Measurements from ENCODE around the gene PABPN1.
"Not testable (repeated sequence)": the region's sequence is repeated elsewhere in the genome, so short reads cannot be mapped to it uniquely, and the experiment has no call there.

Gene PABPN1

DNA sequence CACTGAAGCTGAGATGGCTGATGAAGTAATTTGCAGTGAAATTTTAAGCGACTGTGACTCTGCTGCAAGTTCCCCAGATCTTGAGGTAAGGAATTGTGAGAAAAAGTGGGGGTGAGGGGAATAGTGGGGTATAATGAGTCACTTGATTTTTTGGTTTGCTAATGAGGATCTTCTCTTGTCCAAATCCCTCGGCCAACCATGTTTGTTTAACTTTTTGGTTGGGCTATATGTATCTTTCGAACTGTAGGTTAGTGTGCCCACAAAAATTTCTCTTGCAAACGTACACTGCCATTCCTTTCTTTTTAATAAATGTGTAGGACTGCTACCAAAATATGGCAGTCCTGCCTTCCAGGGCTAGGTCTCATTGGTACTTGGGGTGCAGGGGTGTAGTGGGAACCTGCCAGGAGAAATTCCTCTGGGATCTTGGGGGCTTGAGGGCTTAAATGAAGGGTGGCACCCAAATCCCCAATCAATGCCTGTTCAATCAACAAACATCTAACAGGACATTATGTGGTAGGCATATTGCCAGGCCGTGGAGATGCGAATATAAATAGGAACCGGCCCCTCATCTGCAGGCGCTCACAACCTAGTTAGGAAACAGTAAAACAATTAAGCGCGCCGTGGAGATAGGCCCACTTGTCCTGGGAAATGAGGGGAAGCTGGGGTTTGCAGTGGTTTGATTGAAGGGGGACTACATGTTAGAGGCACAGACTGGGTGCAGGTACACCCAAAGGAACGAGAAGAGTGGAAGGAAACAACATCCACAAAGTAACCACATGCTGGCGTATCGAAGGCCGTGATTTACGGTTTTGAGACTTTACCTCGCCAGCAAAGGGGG is 1.3 kb upstream of the PABPN1 start:
- DNase-seq (ENCODE audit: extremely low read depth, low read depth) = no peak
- TF ChIP-seq, protein P1, sequence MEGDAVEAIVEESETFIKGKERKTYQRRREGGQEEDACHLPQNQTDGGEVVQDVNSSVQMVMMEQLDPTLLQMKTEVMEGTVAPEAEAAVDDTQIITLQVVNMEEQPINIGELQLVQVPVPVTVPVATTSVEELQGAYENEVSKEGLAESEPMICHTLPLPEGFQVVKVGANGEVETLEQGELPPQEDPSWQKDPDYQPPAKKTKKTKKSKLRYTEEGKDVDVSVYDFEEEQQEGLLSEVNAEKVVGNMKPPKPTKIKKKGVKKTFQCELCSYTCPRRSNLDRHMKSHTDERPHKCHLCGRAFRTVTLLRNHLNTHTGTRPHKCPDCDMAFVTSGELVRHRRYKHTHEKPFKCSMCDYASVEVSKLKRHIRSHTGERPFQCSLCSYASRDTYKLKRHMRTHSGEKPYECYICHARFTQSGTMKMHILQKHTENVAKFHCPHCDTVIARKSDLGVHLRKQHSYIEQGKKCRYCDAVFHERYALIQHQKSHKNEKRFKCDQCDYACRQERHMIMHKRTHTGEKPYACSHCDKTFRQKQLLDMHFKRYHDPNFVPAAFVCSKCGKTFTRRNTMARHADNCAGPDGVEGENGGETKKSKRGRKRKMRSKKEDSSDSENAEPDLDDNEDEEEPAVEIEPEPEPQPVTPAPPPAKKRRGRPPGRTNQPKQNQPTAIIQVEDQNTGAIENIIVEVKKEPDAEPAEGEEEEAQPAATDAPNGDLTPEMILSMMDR (IDR thresholded peaks at IDR 0.05; ENCODE audit: low read depth, low read length) = no peak

DNA sequence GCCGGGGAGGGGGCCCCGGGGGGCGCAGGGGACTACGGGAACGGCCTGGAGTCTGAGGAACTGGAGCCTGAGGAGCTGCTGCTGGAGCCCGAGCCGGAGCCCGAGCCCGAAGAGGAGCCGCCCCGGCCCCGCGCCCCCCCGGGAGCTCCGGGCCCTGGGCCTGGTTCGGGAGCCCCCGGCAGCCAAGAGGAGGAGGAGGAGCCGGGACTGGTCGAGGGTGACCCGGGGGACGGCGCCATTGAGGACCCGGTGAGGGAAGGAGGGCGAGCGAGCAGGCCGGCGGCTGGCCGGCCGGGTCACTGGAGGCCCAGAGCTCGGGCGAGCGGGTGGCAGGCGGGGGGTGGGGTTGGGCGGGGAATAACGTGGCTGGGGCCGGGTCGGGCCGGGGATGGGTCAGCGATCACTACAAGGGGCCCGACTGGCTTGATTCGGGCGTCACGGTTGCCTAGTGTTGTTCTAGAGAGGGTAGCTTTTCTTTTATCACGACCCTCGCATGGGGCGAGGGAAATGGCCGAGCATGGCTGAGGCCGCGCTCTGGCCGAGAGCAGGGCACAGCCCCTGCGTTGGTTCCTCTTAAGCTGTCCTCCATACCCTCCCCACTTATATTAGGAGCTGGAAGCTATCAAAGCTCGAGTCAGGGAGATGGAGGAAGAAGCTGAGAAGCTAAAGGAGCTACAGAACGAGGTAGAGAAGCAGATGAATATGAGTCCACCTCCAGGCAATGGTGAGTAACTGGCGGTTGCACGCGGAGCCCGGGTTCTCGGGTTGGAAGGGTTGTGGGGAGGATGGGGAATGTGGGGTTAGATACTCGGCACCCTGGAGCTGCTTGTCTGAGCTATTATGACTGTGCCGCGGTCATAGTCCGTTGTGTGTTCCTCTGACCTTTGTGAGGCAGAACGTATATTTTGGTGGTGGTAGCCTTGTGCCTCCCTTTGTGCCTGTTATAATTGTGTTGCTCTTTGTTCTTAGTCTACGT is 603 bp downstream of the PABPN1 start:
- TF ChIP-seq, protein P1 (IDR thresholded peaks at IDR 0.05; ENCODE audit: low read depth, low read length) = no peak
- no peak for DNase-seq (ENCODE audit: extremely low read depth, low read depth)

DNA sequence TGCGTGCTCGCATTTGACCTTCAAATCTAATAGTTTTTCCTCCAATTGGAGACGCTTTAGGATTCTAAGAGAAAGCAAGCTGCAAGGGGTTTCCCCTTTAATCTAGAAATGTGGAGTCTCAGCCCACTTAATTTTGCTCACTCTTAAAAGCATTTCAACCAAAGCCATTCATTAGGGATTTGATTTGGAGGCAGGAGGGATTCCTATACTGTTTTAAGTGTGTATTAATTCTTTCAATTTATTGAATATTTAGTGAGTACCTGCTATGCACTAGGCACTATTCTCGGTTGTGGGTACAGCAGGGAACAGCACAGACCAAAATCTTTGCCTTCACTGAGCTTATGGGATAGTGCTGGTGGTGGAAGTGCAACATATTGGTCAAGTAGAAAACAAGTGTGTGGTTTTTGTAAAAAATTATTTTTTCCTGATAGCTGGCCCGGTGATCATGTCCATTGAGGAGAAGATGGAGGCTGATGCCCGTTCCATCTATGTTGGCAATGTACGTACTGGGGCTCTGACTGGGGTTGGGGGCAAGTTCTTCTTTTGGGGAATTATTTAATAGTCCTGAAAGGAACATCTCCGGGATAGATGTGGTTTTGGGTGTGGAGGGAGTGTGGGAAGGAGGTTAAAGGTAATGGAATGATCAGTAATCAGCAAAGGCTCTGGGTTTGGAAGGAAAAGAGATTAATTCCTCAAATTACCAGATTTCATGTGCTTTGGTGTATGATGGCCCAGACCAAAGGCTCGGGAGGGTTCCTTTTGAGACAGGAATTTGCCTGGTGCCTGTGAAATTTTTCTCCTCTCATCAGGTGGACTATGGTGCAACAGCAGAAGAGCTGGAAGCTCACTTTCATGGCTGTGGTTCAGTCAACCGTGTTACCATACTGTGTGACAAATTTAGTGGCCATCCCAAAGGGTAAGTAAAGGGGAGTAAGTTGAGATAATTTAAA is 1.6 kb downstream of the PABPN1 start:
- DNase-seq (ENCODE audit: extremely low read depth, low read depth) = no peak
- TF ChIP-seq, protein P1 (IDR thresholded peaks at IDR 0.05; ENCODE audit: low read depth, low read length) = no peak

DNA sequence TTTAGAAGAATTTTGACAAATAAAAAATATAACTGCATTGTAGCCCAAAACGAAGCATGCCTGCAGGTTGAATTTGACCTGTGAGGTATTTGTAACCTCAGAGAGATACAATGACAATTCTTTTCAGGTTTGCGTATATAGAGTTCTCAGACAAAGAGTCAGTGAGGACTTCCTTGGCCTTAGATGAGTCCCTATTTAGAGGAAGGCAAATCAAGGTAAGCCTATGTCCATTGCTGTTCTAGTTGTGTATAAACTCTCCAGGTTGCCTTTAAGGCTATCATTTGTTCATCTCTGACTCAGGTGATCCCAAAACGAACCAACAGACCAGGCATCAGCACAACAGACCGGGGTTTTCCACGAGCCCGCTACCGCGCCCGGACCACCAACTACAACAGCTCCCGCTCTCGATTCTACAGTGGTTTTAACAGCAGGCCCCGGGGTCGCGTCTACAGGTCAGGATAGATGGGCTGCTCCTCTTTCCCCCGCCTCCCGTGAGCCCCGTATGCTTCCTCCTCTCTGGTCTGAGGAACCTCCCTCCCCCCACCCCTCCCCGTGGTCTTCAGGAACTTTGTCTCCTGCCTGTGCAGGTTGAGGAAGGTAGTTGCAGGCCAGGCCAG is 2.7 kb downstream of the PABPN1 start:
- no peak for DNase-seq (ENCODE audit: extremely low read depth, low read depth)
- TF ChIP-seq, protein P1 (IDR thresholded peaks at IDR 0.05; ENCODE audit: low read depth, low read length) = no peak

DNA sequence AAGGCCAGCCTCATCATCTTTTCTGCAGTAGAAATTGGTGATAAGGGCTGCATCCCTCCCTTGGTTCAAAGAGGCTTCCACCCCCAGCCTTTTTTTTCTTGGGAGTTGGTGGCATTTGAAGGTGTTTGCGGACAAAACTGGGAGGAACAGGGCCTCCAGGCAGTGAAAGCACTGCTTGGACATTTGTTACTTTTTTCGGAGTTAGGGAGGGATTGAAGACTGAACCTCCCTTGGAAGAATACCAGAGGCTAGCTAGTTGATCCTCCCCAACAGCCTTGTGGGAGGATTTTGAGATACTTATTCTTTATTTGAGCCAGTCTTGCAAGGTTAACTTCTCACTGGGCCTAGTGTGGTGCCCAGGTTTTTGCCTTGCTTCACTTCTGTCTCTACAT is 3.2 kb downstream of the PABPN1 start:
- DNase-seq (ENCODE audit: extremely low read depth, low read depth) = no peak
- TF ChIP-seq, protein P1 (IDR thresholded peaks at IDR 0.05; ENCODE audit: low read depth, low read length) = no peak

DNA sequence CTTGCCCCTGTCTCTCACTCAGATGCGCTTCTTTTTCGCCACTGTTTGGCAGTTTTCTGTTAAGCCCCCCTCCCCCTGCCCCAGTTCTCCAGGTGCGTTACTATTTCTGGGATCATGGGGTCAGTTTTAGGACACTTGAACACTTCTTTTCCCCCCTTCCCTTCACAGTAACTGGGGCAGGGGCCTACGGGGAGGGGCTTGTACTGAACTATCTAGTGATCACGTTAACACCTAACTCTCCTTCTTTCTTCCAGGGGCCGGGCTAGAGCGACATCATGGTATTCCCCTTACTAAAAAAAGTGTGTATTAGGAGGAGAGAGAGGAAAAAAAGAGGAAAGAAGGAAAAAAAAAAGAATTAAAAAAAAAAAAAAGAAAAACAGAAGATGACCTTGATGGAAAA is 3.7 kb downstream of the PABPN1 start:
- TF ChIP-seq, protein P1 (IDR thresholded peaks at IDR 0.05; ENCODE audit: low read depth, low read length) = no peak
- no peak for DNase-seq (ENCODE audit: extremely low read depth, low read depth)

DNA sequence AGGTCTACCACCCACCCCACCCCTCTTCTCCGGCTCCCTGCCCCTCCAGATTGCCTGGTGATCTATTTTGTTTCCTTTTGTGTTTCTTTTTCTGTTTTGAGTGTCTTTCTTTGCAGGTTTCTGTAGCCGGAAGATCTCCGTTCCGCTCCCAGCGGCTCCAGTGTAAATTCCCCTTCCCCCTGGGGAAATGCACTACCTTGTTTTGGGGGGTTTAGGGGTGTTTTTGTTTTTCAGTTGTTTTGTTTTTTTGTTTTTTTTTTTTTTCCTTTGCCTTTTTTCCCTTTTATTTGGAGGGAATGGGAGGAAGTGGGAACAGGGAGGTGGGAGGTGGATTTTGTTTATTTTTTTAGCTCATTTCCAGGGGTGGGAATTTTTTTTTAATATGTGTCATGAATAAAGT is 4.5 kb downstream of the PABPN1 start:
- not testable (repeated sequence) for DNase-seq (ENCODE audit: extremely low read depth, low read depth)
